DND-41 (cell line): ENCODE results near the gene PRICKLE2.

ENCODE experiments used
- ATAC-seq: fragments of 200-7000 bp; cut with Tn5 transposase; 3 replicates; pipeline ENCODE4 v1.9.1; 2021; ENCODE audit warnings: low read depth; ENCODE audit not compliant: insufficient read depth
- DNase-seq: peaks from one replicate; pipeline ENCODE4 v3.0.0-alpha.2; 2020
- H2AFZ ChIP-seq: 2 replicates; pipeline ENCODE4 v1.6.0; 2012; ENCODE audit warnings: low read depth, low read length
- H3K27ac ChIP-seq: 2 replicates; pipeline ENCODE4 v1.5.1; 2012; ENCODE audit warnings: low read length, inconsistent platforms
- H3K27me3 ChIP-seq: fragments of 200-600 bp; sonication (generic); 2 replicates; pipeline ENCODE4 v1.6.0; 2012; ENCODE audit warnings: low read length, mild to moderate bottlenecking, inconsistent platforms; ENCODE audit not compliant: insufficient read depth, poor library complexity
- H3K36me3 ChIP-seq: 2 replicates; pipeline ENCODE4 v1.5.1; 2012; ENCODE audit warnings: low read length, inconsistent platforms; ENCODE audit not compliant: insufficient read depth
- H3K4me1 ChIP-seq: 2 replicates; pipeline ENCODE4 v1.5.1; 2012; ENCODE audit warnings: mild to moderate bottlenecking, low read length; ENCODE audit not compliant: insufficient read depth
- H3K4me2 ChIP-seq: 2 replicates; pipeline ENCODE4 v1.6.0; 2012; ENCODE audit warnings: mild to moderate bottlenecking, moderate library complexity, low read length, inconsistent platforms; ENCODE audit not compliant: insufficient read depth
- H3K4me3 ChIP-seq, 2 experiments: fragments of 200-600 bp in 1 of 2; shearing (Covaris generic) in 1 of 2; 2 replicates each; pipeline ENCODE4 v1.5.1; 2012 to 2016; ENCODE audit warnings: inconsistent platforms in 2 of 2, low read length in 2 of 2, mild to moderate bottlenecking in 2 of 2, low read depth in 1 of 2, moderate library complexity in 1 of 2
- H3K79me2 ChIP-seq: 2 replicates; pipeline ENCODE4 v1.6.0; 2012; ENCODE audit warnings: low read length, inconsistent platforms; ENCODE audit not compliant: insufficient read depth
- H3K9ac ChIP-seq: 2 replicates; pipeline ENCODE4 v1.6.0; 2012; ENCODE audit warnings: low read depth, mild to moderate bottlenecking, inconsistent platforms, low read length, moderate library complexity
- H3K9me3 ChIP-seq: 2 replicates; pipeline ENCODE4 v1.5.1; 2012; ENCODE audit warnings: low read length, moderate library complexity, mild to moderate bottlenecking, inconsistent platforms; ENCODE audit not compliant: insufficient read depth, severe bottlenecking
- H4K20me1 ChIP-seq: 2 replicates; pipeline ENCODE4 v1.6.0; 2012; ENCODE audit warnings: low read length; ENCODE audit not compliant: insufficient read depth
- CTCF ChIP-seq: IDR thresholded peaks from 2 replicates; pipeline ENCODE4 v1.5.1; 2012; ENCODE audit warnings: borderline replicate concordance, low read length, moderate library complexity, mild to moderate bottlenecking; ENCODE audit not compliant: poor library complexity, severe bottlenecking; ENCODE audit errors: extremely low read depth
- EZH2 ChIP-seq: IDR thresholded peaks from 3 replicates; pipeline ENCODE4 v1.6.1; 2012; ENCODE audit warnings: borderline replicate concordance, low read depth, mild to moderate bottlenecking, moderate library complexity, low read length, inconsistent platforms; ENCODE audit not compliant: severe bottlenecking

The PRICKLE2 gene

DNA sequence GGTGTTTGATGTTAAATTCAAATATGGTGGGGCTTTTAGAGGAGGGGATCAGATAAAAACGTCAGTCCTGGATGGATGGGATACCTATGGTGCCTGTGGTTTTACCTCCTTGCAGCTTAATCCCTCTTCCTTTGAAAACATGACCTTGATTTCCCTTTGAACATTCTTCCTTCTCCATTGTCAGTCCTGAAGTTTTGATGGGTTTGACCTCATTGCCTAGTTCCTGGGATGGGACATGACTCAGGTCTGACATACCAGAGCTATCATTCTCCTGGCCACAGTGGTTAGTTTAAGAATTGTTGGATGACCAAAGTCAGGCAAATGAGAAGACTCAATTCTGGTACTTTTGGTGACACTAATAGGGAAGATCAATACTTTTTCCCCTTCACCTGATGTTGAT, 87.2 kb downstream of the PRICKLE2 start:
- Histone ChIP-seq H4K20me1 (no peaks in the 10 kb centered on the region), H3K4me1 (no peaks in the 10 kb centered on the region), H3K9ac (no peak overlapping the region), H3K4me2 (no peak overlapping the region), H3K79me2 (no peaks in the 10 kb centered on the region), H3K9me3 (no peaks in the 10 kb centered on the region), H3K4me3 (no peak overlapping the region), H3K27ac (no peak overlapping the region), H3K27me3 (no peaks in the 10 kb centered on the region), H3K36me3 (no peaks in the 10 kb centered on the region), H2AFZ (no peak overlapping the region)
- no peak for ATAC-seq
- TF ChIP-seq EZH2 (no peak), CTCF (no peak)
- no peak for DNase-seq

GRCh38 chr3:64134882-64135281, 90.4 kb downstream of the PRICKLE2 start:
- no peak for ATAC-seq
- no peak overlapping the region for H3K4me3 ChIP-seq
- H3K79me2 ChIP-seq: no peaks in the 10 kb centered on the region
- H3K9me3 ChIP-seq: no peaks in the 10 kb centered on the region
- no peaks in the 10 kb centered on the region for H3K27me3 ChIP-seq
- H4K20me1 ChIP-seq: no peaks in the 10 kb centered on the region
- H3K36me3 ChIP-seq: no peaks in the 10 kb centered on the region
- H2AFZ ChIP-seq: no peak overlapping the region
- H3K27ac ChIP-seq: no peak overlapping the region
- no peak for TF ChIP-seq EZH2
- no peak for TF ChIP-seq CTCF
- no peak overlapping the region for H3K4me2 ChIP-seq
- no peaks in the 10 kb centered on the region for H3K4me1 ChIP-seq
- no peak overlapping the region for H3K9ac ChIP-seq
- no peak for DNase-seq

GRCh38 chr3:64133987-64134386, 91.3 kb downstream of the PRICKLE2 start:
- no peak overlapping the region for H3K4me3 ChIP-seq
- TF ChIP-seq EZH2 (no peak), CTCF (no peak)
- H3K79me2 ChIP-seq: no peaks in the 10 kb centered on the region
- no peaks in the 10 kb centered on the region for H3K9me3 ChIP-seq
- H3K36me3 ChIP-seq: no peaks in the 10 kb centered on the region
- ATAC-seq (no peak), DNase-seq (no peak)
- H3K27me3 ChIP-seq: no peaks in the 10 kb centered on the region
- no peak overlapping the region for H3K4me2 ChIP-seq
- no peaks in the 10 kb centered on the region for H3K4me1 ChIP-seq
- no peak overlapping the region for H3K27ac ChIP-seq
- H4K20me1 ChIP-seq: no peaks in the 10 kb centered on the region
- H2AFZ ChIP-seq: no peak overlapping the region
- H3K9ac ChIP-seq: no peak overlapping the region

DNA sequence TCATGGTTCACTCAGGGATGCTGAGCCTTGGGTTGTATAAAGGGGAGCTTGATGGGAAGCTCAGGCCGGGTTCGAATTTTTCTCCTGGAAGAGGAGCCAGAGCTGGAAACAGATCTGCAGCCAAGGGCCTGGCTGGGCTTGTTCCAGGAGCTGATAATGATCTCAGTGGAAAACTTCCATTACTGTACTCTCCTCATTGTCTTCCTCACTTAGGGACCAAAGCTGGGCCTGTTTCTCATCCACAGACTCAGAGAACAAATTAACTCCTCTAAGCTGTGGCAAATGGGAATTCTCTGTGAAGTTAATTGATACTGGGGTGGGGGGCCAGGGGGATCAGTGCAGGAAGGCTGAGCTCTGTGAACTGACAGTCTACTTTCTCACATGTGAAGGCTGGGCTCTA, 92.0 kb downstream of the PRICKLE2 start:
- Histone ChIP-seq H3K9ac (no peak overlapping the region), H3K27me3 (no peaks in the 10 kb centered on the region), H3K79me2 (no peaks in the 10 kb centered on the region), H3K27ac (no peak overlapping the region), H3K9me3 (no peaks in the 10 kb centered on the region), H3K36me3 (no peaks in the 10 kb centered on the region), H3K4me2 (no peak overlapping the region), H3K4me1 (no peaks in the 10 kb centered on the region), H2AFZ (no peak overlapping the region), H3K4me3 (no peak overlapping the region), H4K20me1 (no peaks in the 10 kb centered on the region)
- no peak for ATAC-seq
- TF ChIP-seq EZH2 (no peak), CTCF (no peak)
- no peak for DNase-seq
